Tibial artery (tissue), 4 donors: Measurements from ENCODE around the gene PLCD1.

Experiments used
- DNase-seq, 2 donors: peaks; one replicate each; pipeline ENCODE4 v3.0.0-alpha.2; 2019
- H3K27ac ChIP-seq, 2 donors: fragments of 200-600 bp; sonication (generic) in 1 of 2; 1 replicate in 1 of 2; 2 replicates in 1 of 2; pipeline ENCODE4 v1.5.1; 2018 to 2019; ENCODE audit warnings: mild to moderate bottlenecking in 1 of 2
- H3K27me3 ChIP-seq, 2 donors: fragments of 200-600 bp; sonication (generic) in 1 of 2; one replicate each; pipeline versions ENCODE4 v1.5.1 to v1.6.0; 2016 to 2019
- H3K36me3 ChIP-seq, 3 donors: fragments of 200-600 bp; sonication (generic) in 2 of 3; one replicate each; pipeline ENCODE4 v1.5.1; 2016 to 2019; ENCODE audit warnings: mild to moderate bottlenecking in 2 of 3
- H3K4me1 ChIP-seq, 4 donors: fragments of 200-600 bp; sonication (generic) in 2 of 4; 1 replicate in 3 of 4; 2 replicates in 1 of 4; pipeline ENCODE4 v1.5.1; 2016 to 2019
- H3K4me3 ChIP-seq, 2 donors: fragments of 200-600 bp; sonication (generic) in 1 of 2; 1 replicate in 1 of 2; 2 replicates in 1 of 2; pipeline ENCODE4 v1.5.1; 2018 to 2019; ENCODE audit warnings: mild to moderate bottlenecking in 2 of 2
- H3K9me3 ChIP-seq, 3 donors: fragments of 200-600 bp; sonication (generic) in 1 of 3; one replicate each; pipeline ENCODE4 v1.5.1; 2016 to 2019
- CTCF ChIP-seq, 2 experiments: fragments of 200-600 bp in 1 of 2; fragments of 450-650 bp in 1 of 2; IDR thresholded peaks; one replicate each; pipeline ENCODE4 v1.5.1; 2017 to 2019; ENCODE audit warnings: antibody characterized with exemption in 2 of 2, mild to moderate bottlenecking in 1 of 2, moderate library complexity in 1 of 2
- intact Hi-C: fragments of 100-400 bp; cut with DNase I; formaldehyde crosslinking; loops from one replicate; pipeline ENCODE4 v1.15.0; 2023; ENCODE audit warnings: low total_unique reads

PLCD1 gene

GRCh38 chr3:37994639-37994972 lies 34.8 kb downstream of the PLCD1 start:
- no peak for DNase-seq
- Histone ChIP-seq H3K36me3 (no peaks in the 10 kb centered on the region), H3K27ac (peak overlapping the region; percentile 58 to 61), H3K9me3 (no peaks in the 10 kb centered on the region), H3K4me3 (peak overlapping the region; percentile 50 to 60), H3K4me1 (peaks cover 0 to 34% (median 16%) of the 10 kb centered on the region in 4 donors), H3K27me3 (no peaks in the 10 kb centered on the region)
- intact Hi-C loops = no loop called here
- no peak for TF ChIP-seq CTCF (IDR thresholded peaks at IDR 0.05)

- Histone ChIP-seq H3K27me3 (no peaks in the 10 kb centered on the region), H3K27ac (peak overlapping the region; percentile 58 to 61), H3K4me3 (peak overlapping the region; percentile 50 to 60), H3K36me3 (no peaks in the 10 kb centered on the region), H3K4me1 (peaks cover 0 to 30% (median 16%) of the 10 kb centered on the region in 4 donors), H3K9me3 (no peaks in the 10 kb centered on the region)
- intact Hi-C loops = no loop called here
- no peak for TF ChIP-seq CTCF (IDR thresholded peaks at IDR 0.05)
- DNase-seq = peak; percentile 86 to 92
Observed at GRCh38 chr3:37993820-37994638, 35.4 kb downstream of the PLCD1 start.

- no peaks in the 10 kb centered on the region for H3K27me3 ChIP-seq
- peak overlapping the region; percentile 58 to 61 for H3K27ac ChIP-seq
- H3K4me1 ChIP-seq = peaks cover 0 to 27% (median 13%) of the 10 kb centered on the region in 4 donors
- TF ChIP-seq CTCF (IDR thresholded peaks at IDR 0.05) = no peak
- no peaks in the 10 kb centered on the region for H3K9me3 ChIP-seq
- peak overlapping the region; percentile 50 to 60 for H3K4me3 ChIP-seq
- DNase-seq = no peak
- intact Hi-C loops = no loop called here
- no peaks in the 10 kb centered on the region for H3K36me3 ChIP-seq
Observed at GRCh38 chr3:37993460-37993819, 36.0 kb downstream of the PLCD1 start.

- no peaks in the 10 kb centered on the region for H3K36me3 ChIP-seq
- H3K27ac ChIP-seq = no peak overlapping the region
- no peaks in the 10 kb centered on the region for H3K27me3 ChIP-seq
- peaks cover 0 to 23% (median 10%) of the 10 kb centered on the region in 4 donors for H3K4me1 ChIP-seq
- TF ChIP-seq CTCF (IDR thresholded peaks at IDR 0.05) = no peak
- DNase-seq = peak in 1 of 2 donors; percentile 11
- no peak overlapping the region for H3K4me3 ChIP-seq
- intact Hi-C loops = no loop called here
- H3K9me3 ChIP-seq = no peaks in the 10 kb centered on the region
Observed at GRCh38 chr3:37993067-37993455, 36.4 kb downstream of the PLCD1 start.

GRCh38 chr3:37992271-37993066 lies 37.0 kb downstream of the PLCD1 start:
- Histone ChIP-seq H3K27me3 (no peaks in the 10 kb centered on the region), H3K4me1 (peaks cover 0 to 19% (median 6%) of the 10 kb centered on the region in 4 donors), H3K36me3 (no peaks in the 10 kb centered on the region), H3K27ac (no peak overlapping the region), H3K4me3 (no peak overlapping the region), H3K9me3 (no peaks in the 10 kb centered on the region)
- intact Hi-C loops = no loop called here
- DNase-seq = peak; percentile 20 to 51
- no peak for TF ChIP-seq CTCF (IDR thresholded peaks at IDR 0.05)
